ENCODE measurements around the gene SLC52A1. TPM values are rescaled to one million over a fixed set of nuclear protein-coding genes. Genes with fewer than 3 reads are reported as not detected.
A peak's percentile ranks its signal among the peaks of the same experiment; 100 is the strongest.

The SLC52A1 gene
- total RNA-seq, 3 donors from 2014 or later: 3.0 to 5.3 (median 3.6) TPM

- Histone ChIP-seq H3K9me3 (no peaks in the 10 kb centered on the region), H3K4me3 (no peak overlapping the region), H3K36me3 (ENCODE audit: low read depth) (peaks cover 18% of the 10 kb centered on the region), H3K4me1 (ENCODE audit: low read depth) (no peaks in the 10 kb centered on the region)
- TF ChIP-seq CTCF (IDR thresholded peaks at IDR 0.05): no peak
- ATAC-seq: no peak
- intact Hi-C loops (cut with DNase I, micrococcal nuclease): no loop called here
- no peak for DNase-seq
Observed at GRCh38 chr17:5022171-5022711, 13.0 kb downstream of the SLC52A1 start.

DNA sequence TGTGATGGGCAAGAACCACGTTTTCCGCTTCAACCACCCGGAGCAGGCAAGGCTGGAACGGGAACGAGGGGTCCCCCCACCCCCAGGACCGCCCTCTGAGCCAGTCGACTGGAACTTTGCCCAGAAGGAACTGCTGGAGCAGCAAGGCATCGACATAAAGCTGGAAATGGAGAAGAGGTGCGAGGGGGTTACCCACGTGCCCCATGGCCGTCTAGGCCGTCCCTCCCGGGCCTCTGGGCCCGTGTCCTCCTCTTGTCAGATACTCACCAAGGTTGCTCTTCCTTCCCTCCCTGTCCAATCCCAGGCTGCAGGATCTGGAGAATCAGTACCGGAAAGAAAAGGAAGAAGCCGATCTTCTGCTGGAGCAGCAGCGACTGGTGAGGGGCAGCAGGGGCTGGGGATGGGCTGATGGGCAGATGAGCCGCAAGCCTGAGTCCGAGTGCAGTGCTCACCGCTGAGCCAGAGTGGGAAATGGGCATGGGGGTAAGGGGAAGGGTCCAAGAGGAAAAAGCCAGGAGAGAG lies 14.7 kb downstream of the SLC52A1 start:
- ATAC-seq (no peak), DNase-seq (no peak)
- Histone ChIP-seq H3K9me3 (no peaks in the 10 kb centered on the region), H3K4me1 (ENCODE audit: low read depth) (no peaks in the 10 kb centered on the region), H3K4me3 (no peak overlapping the region), H3K36me3 (ENCODE audit: low read depth) (peaks cover 18% of the 10 kb centered on the region)
- TF ChIP-seq CTCF (IDR thresholded peaks at IDR 0.05): no peak
- intact Hi-C loops (cut with DNase I, micrococcal nuclease): no loop called here

- Histone ChIP-seq H3K4me3 (no peak overlapping the region), H3K4me1 (ENCODE audit: low read depth) (no peaks in the 10 kb centered on the region), H3K36me3 (ENCODE audit: low read depth) (peaks cover 18% of the 10 kb centered on the region), H3K9me3 (no peaks in the 10 kb centered on the region)
- DNase-seq (no peak), ATAC-seq (peak; percentile 25)
- no peak for TF ChIP-seq CTCF (IDR thresholded peaks at IDR 0.05)
- intact Hi-C loops (cut with DNase I, micrococcal nuclease): no loop called here
Observed at GRCh38 chr17:5019475-5019956, 15.7 kb downstream of the SLC52A1 start.

DNA sequence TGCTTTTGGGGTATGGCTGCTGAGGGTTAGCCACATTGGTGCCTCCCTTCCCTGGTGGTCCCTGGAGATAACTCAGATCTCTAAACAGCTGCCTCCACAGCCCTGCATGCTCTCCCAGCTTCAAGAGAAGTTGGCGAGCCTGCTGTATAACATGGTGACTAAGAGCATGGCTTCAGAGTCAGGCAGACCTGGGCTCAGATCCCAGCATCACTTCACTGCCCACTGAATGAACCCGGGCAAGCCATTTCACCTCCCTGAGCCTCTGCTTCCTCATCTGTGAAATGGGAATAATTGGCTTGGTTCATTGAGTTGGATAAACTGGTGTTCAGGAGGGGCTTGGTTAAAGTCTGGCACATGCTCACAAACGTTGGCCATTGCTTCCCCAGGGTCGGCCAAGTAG lies 20.9 kb downstream of the SLC52A1 start:
- DNase-seq (no peak), ATAC-seq (no peak)
- H3K4me3 ChIP-seq: no peak overlapping the region
- no peak for TF ChIP-seq CTCF (IDR thresholded peaks at IDR 0.05)
- H3K9me3 ChIP-seq: no peaks in the 10 kb centered on the region
- intact Hi-C loops (cut with DNase I, micrococcal nuclease): no loop called here
- peaks cover 12% of the 10 kb centered on the region for H3K36me3 ChIP-seq (ENCODE audit: low read depth)
- no peaks in the 10 kb centered on the region for H3K4me1 ChIP-seq (ENCODE audit: low read depth)

GRCh38 chr17:5011928-5012327 lies 23.3 kb downstream of the SLC52A1 start:
- no peak for TF ChIP-seq CTCF (IDR thresholded peaks at IDR 0.05)
- DNase-seq (no peak), ATAC-seq (no peak)
- H3K36me3 ChIP-seq (ENCODE audit: low read depth): peaks cover 9% of the 10 kb centered on the region
- no peaks in the 10 kb centered on the region for H3K4me1 ChIP-seq (ENCODE audit: low read depth)
- intact Hi-C loops (cut with DNase I, micrococcal nuclease): no loop called here
- no peak overlapping the region for H3K4me3 ChIP-seq
- no peaks in the 10 kb centered on the region for H3K9me3 ChIP-seq
